Natural killer cell treated with Interleukin-12 subunit alpha and Interleukin-12 subunit beta and Interleukin-15 and Interleukin-18, amount 100 ng/mL, for 72 hours (primary cell): Measurements from ENCODE around the gene STK39. TPM values are rescaled to one million over a fixed set of nuclear protein-coding genes. Genes with fewer than 3 reads are reported as not detected.

ENCODE experiments used
- ATAC-seq, 2 donors: fragments of 150-1000 bp; cut with Tn5 transposase in 1 of 2; sonication (Bioruptor Pico), chemical (Tn5 transposase) in 1 of 2; 2 replicates each; pipeline ENCODE4 v1.10.0; 2021
- DNase-seq: peaks from one replicate; pipeline ENCODE4 v3.0.0; 2022; ENCODE audit warnings: low spot score
- H3K27ac Mint-ChIP-seq, 2 donors: 1 replicate in 1 of 2; 2 replicates in 1 of 2; pipeline ENCODE4 v1.8.0; 2022; ENCODE audit warnings: mixed read lengths in 2 of 2, mild to moderate bottlenecking in 1 of 2, moderate library complexity in 1 of 2
- H3K27me3 Mint-ChIP-seq, 2 donors: 1 replicate in 1 of 2; 2 replicates in 1 of 2; pipeline ENCODE4 v1.8.0; 2022; ENCODE audit warnings: mixed read lengths in 2 of 2
- H3K36me3 Mint-ChIP-seq: one replicate; pipeline ENCODE4 v1.8.0; 2022; ENCODE audit warnings: mixed read lengths
- H3K4me1 Mint-ChIP-seq, 2 donors: 1 replicate in 1 of 2; 2 replicates in 1 of 2; pipeline ENCODE4 v1.8.0; 2022; ENCODE audit warnings: low read depth in 2 of 2, mixed read lengths in 2 of 2, mild to moderate bottlenecking in 1 of 2
- H3K4me3 Mint-ChIP-seq: one replicate; pipeline ENCODE4 v1.8.0; 2022; ENCODE audit warnings: mixed read lengths
- H3K9me3 Mint-ChIP-seq: 2 replicates; pipeline ENCODE4 v1.8.0; 2022; ENCODE audit warnings: mixed read lengths
- total RNA-seq, 2 donors: library from RNA; stranded (reverse); gene quantifications; one replicate each; pipeline ENCODE4 v1.2.3, GENCODE V29; 2022

The STK39 gene
- total RNA-seq, 2 donors from 2014 or later, result 39.1 to 52.0 TPM

DNA sequence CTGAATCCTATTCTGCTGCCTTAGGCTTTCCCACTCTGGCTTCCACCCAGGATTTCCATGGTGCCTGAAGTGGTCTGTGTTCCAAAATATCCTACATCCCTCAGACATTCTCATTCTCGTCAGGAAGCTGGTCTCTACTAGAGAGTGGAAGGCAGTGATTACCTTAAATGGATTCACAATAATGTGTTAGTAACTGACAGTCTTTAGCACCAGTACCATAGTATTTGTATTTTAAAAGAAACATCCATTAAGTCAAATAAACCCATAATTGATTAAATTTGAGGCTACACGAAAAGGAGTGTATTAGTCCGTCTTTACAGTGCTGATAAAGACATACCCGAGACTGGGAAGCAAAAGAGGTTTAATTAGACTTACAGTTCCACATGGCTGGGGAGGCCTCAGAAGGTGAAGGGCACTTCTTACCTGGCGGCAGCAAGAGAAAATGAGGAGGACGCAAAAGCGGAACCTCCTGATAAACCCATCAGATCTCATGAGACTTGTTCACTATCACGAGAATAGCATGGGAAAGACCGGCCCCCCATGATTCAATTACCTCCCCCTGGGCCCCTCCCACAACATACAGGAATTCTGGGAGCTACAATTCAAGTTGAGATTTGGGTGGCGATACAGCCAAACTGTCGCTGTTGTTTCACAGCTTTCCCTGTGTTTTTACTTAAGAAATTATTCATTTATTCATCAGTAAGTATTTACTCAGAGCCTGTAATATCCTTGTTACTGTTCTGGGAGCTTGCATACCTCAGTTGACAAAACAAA, 306.5 kb downstream of the STK39 start:
- H3K9me3 Mint-ChIP-seq, result no peaks in the 10 kb centered on the region
- ATAC-seq, result no peak
- peaks cover 15 to 19% of the 10 kb centered on the region in 2 donors for H3K27me3 Mint-ChIP-seq
- H3K4me3 Mint-ChIP-seq, result no peak overlapping the region
- DNase-seq, result no peak
- H3K4me1 Mint-ChIP-seq, result peaks cover 0 to 4% of the 10 kb centered on the region in 2 donors
- no peaks in the 10 kb centered on the region for H3K36me3 Mint-ChIP-seq
- no peak overlapping the region for H3K27ac Mint-ChIP-seq

DNA sequence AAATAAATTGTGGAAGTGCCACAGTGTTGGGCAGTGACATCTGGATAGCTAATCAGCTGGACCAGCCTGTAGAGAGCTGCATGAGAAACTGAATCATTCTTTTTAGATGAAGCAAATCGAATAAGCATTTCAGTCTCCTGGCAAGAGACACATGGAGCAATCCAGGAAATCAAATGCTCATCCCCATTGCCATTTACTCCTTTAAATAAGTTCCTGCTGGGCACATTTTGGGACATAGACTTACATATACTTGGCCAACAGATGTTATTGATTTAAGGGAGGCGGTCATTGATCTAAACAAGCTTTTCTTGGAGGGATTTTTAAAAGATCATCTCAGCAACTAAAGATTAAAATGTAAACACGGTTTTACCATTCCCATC, 307.1 kb downstream of the STK39 start:
- H3K36me3 Mint-ChIP-seq, result no peaks in the 10 kb centered on the region
- H3K9me3 Mint-ChIP-seq, result no peaks in the 10 kb centered on the region
- ATAC-seq (no peak), DNase-seq (no peak)
- peaks cover 15 to 19% of the 10 kb centered on the region in 2 donors for H3K27me3 Mint-ChIP-seq
- H3K4me1 Mint-ChIP-seq, result peaks cover 0 to 4% of the 10 kb centered on the region in 2 donors
- H3K27ac Mint-ChIP-seq, result no peak overlapping the region
- no peak overlapping the region for H3K4me3 Mint-ChIP-seq

DNA sequence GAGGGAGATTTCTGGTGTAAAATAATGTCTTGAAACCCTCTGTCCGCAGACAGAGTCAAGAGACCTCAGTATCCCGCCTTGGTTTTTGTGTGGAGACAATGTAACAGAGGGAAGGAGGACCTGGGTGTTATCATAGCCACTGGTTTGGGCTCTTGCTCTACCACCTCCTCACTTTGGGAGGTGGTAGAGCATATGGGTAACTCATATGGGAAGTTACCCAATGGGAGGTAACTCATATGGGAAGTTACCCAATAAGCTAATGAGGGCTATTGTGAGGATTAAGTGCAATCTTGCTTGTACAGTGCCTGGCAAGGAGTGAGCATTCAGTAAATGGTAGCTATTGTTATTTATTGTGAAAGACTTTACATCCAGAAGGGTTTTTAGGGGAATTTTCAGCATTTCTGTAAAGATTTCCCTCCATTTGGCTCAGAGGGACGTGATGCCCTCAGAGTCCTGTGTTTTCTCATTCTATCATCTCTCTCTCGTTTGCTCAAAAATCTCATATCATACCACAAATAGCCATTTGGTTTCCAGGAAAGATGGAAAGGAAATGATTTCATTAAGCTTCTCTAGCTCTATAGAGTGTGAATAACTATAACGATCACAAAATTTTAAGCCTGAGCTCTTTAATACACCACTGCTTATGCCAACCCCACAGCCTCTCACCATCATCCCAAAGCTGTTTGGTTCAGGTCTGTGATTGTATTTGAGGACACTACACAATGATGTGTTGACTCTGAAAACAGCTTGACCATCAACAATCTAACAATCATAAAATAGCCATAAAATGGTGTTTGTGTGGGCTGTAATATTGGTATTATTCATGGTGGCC, 307.7 kb downstream of the STK39 start:
- no peak overlapping the region for H3K27ac Mint-ChIP-seq
- no peak overlapping the region for H3K4me3 Mint-ChIP-seq
- H3K4me1 Mint-ChIP-seq, result peaks cover 0 to 4% of the 10 kb centered on the region in 2 donors
- peak in 1 of 2 donors; percentile 60 for ATAC-seq
- H3K36me3 Mint-ChIP-seq, result no peaks in the 10 kb centered on the region
- peaks cover 3% of the 10 kb centered on the region for H3K9me3 Mint-ChIP-seq
- no peak for DNase-seq
- H3K27me3 Mint-ChIP-seq, result peaks cover 15 to 19% of the 10 kb centered on the region in 2 donors

DNA sequence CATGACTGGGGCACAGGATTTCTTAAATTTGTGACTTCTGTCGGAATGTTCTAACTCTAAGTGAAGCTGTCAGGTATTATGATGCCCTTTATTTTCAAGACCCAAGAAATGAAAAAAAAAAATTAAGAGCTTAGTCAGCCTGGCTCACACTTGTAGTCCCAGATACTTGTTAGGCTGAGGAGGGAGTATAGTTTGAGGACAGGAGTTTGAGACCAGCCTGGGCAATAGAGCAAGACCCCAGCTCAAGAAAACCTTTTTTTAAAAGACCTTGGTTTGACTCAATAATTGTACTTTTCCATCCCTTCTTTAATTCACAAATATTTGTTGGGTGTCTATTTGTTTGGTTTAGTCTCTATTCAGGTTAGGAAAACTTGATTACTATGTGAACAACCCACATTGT, 310.0 kb downstream of the STK39 start:
- H3K9me3 Mint-ChIP-seq, result peaks cover 3% of the 10 kb centered on the region
- peaks cover 18 to 19% of the 10 kb centered on the region in 2 donors for H3K27me3 Mint-ChIP-seq
- H3K4me1 Mint-ChIP-seq, result peaks cover 0 to 4% of the 10 kb centered on the region in 2 donors
- no peak overlapping the region for H3K27ac Mint-ChIP-seq
- no peaks in the 10 kb centered on the region for H3K36me3 Mint-ChIP-seq
- ATAC-seq (no peak), DNase-seq (no peak)
- no peak overlapping the region for H3K4me3 Mint-ChIP-seq

DNA sequence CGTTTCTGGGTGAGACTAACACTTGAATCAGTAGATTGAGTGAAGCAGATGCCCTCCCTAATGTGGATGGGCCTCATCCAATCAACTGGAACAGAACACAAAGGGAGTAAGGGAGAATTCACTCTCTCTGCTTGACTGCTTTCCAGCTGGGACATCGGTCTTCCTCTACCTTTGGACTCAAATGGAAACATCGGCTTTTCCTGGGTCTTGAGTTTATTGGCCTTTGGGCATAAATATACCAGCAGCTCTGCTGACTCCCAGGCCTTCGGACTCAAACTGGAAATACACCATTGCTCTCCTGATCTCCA, 311.6 kb downstream of the STK39 start:
- Mint-ChIP-seq H3K9me3 (peaks cover 3% of the 10 kb centered on the region), H3K4me1 (peaks cover 0 to 4% of the 10 kb centered on the region in 2 donors), H3K4me3 (no peak overlapping the region), H3K27me3 (peaks cover 9 to 16% of the 10 kb centered on the region in 2 donors), H3K27ac (no peak overlapping the region), H3K36me3 (no peaks in the 10 kb centered on the region)
- DNase-seq, result no peak
- ATAC-seq, result no peak

DNA sequence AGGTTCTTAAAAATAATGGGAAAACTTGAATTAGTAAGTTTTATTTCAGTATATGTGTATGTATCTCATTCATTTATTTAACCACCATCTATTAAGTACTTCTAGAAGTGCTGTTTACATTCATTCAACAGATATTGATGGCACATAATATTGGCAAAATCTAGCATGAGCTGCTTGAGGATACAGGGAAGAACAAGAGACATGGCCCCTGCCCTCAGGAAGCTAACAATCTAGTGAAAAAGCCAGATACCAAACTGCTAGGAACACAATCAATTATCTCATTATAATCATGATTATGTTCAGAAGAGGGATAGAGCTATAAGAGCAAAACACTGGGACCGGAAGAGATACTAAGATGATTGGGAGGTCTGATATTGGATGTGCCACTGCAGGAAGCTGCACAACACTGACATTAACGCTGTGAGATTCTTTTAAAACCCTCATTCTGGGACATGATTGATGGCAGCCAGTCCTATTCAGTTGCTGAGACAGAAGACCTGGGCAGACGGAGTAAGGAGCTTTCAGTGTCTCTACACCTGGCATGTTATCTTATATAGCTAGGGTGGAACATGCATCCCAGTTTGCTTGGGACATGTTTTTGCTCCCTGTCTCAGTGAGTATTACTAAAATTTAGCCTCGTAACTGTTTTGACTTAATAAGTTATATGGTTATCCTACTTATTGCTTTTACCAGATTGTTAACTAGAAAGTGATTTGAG, 314.1 kb downstream of the STK39 start:
- no peak for ATAC-seq
- H3K27me3 Mint-ChIP-seq, result peaks cover 8 to 12% of the 10 kb centered on the region in 2 donors
- DNase-seq, result no peak
- peaks cover 3% of the 10 kb centered on the region for H3K9me3 Mint-ChIP-seq
- H3K4me3 Mint-ChIP-seq, result no peak overlapping the region
- H3K36me3 Mint-ChIP-seq, result no peaks in the 10 kb centered on the region
- no peaks in the 10 kb centered on the region for H3K4me1 Mint-ChIP-seq
- no peak overlapping the region for H3K27ac Mint-ChIP-seq

DNA sequence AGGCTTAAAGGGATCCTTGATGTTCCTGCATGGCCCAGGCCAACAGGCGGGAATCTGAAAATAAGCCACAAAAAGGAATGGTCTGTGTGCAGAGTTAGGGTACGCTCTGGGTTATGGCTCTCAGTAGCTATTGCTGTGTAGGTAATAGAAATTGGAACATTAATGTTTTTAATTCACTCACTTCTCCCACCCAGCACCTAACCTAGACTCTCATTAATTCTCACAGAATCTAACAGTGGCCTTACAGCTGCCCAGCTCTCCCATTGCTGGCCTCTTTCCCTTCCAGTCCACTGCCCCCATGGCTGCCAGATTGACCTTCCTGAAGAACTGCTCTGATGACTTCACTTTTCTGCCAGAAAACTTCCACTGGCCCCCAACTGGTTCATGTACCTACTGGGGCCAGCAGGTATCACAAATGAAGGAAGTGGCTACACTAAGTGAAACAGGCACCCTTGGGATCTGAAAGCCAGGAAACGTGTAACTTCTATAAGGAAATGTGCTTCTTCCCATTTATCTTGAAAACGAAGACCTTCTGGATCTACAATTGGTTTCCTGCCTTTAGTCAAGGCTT, 315.2 kb downstream of the STK39 start:
- DNase-seq, result no peak
- peaks cover 13 to 16% of the 10 kb centered on the region in 2 donors for H3K27me3 Mint-ChIP-seq
- no peak for ATAC-seq
- H3K4me1 Mint-ChIP-seq, result no peaks in the 10 kb centered on the region
- H3K4me3 Mint-ChIP-seq, result no peak overlapping the region
- H3K36me3 Mint-ChIP-seq, result no peaks in the 10 kb centered on the region
- H3K9me3 Mint-ChIP-seq, result peaks cover 3% of the 10 kb centered on the region
- H3K27ac Mint-ChIP-seq, result no peak overlapping the region

DNA sequence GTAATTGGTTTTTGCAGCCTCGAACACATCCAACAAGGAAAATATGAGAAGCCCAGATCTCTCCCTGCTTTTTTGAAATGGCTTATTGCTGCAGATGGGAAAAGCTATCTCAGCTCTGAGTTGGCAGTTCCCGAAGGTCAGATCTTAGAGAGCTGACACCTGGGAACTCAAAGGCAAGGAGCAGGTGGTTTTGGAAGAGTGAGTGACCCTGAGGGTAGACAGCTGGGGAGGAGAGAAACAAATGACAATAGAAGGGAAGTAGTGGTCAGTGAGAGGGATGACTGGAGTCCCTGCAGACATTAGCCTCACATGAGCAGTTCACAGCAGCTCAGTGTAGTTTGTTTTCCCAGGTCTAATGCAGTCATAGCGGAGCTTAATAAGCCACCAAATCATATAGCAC, 317.9 kb downstream of the STK39 start:
- H3K9me3 Mint-ChIP-seq, result no peaks in the 10 kb centered on the region
- no peak overlapping the region for H3K4me3 Mint-ChIP-seq
- peaks cover 13 to 20% of the 10 kb centered on the region in 2 donors for H3K27me3 Mint-ChIP-seq
- ATAC-seq, result no peak
- no peaks in the 10 kb centered on the region for H3K36me3 Mint-ChIP-seq
- no peak for DNase-seq
- H3K27ac Mint-ChIP-seq, result no peak overlapping the region
- no peaks in the 10 kb centered on the region for H3K4me1 Mint-ChIP-seq

DNA sequence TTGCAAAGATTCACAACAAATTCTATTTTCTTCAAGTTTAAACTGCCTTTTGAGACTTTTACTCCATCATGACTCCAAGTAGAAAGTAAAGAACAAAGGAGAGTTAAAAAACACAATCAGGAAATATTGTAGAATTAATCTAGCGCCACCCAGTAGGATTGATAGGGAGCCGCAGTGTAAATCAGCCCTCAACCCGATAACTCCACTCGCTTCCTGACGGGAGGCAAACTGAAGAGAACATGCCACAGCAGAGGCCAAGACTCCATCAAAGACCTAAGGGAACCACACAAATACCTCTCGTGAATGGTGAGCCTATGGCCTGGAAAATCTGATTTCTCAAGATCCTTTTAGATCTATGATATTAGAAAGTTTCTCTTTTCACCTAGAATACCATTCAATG, 319.0 kb downstream of the STK39 start:
- ATAC-seq, result no peak
- H3K27me3 Mint-ChIP-seq, result peaks cover 13 to 20% of the 10 kb centered on the region in 2 donors

DNA sequence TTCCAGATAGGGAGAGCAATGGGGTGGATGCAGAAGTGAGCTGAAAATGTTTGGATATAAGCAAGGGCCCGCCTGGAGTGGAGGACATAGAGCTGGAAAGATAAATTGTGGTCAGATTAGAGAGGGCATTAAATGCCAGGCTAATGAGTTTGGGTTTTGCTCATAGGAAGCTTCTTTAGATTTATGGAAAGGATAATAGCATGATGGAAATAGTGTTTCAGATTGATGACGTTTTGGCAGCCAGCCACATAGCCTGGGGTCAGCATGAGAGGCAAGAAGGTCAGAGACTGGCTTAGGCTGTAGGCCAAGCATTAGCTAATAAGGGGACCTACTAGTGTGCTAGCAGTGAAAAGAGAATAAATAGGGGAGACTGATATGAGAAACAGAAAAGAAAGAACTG, 321.6 kb downstream of the STK39 start:
- no peak for DNase-seq
- Mint-ChIP-seq H3K27ac (no peak overlapping the region), H3K4me1 (no peaks in the 10 kb centered on the region), H3K36me3 (no peaks in the 10 kb centered on the region), H3K9me3 (no peaks in the 10 kb centered on the region), H3K27me3 (peaks cover 13 to 14% of the 10 kb centered on the region in 2 donors), H3K4me3 (no peak overlapping the region)
- no peak for ATAC-seq

More for the DNA sequence above, 319.0 kb downstream of the STK39 start:
- no peaks in the 10 kb centered on the region for H3K9me3 Mint-ChIP-seq
- H3K4me3 Mint-ChIP-seq, result no peak overlapping the region
- no peak for DNase-seq
- no peak overlapping the region for H3K27ac Mint-ChIP-seq
- H3K4me1 Mint-ChIP-seq, result no peaks in the 10 kb centered on the region
- H3K36me3 Mint-ChIP-seq, result no peaks in the 10 kb centered on the region

DNA sequence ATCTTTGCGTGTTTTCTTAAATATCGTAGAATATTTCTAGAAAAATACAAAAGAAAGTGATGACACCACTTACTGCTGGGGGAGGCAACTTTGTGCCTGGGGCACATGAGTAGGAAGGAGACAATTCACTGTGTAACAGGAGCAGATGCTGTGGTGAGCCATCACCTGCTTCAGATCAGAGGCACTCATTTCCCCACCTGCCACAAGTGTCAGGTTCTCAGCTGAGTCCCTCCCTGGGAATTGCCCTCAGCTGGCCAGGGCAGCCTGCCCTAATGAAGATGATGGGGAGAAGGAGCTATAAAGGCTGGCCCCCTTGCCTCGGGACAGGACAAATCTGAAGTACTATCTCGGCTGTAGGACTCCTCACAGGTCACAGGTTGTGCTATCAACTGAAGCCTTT, 322.8 kb downstream of the STK39 start:
- H3K27ac Mint-ChIP-seq, result no peak overlapping the region
- H3K4me1 Mint-ChIP-seq, result no peaks in the 10 kb centered on the region
- ATAC-seq, result no peak
- H3K27me3 Mint-ChIP-seq, result peaks cover 19 to 20% of the 10 kb centered on the region in 2 donors
- no peak overlapping the region for H3K4me3 Mint-ChIP-seq
- H3K36me3 Mint-ChIP-seq, result no peaks in the 10 kb centered on the region
- DNase-seq, result no peak
- no peaks in the 10 kb centered on the region for H3K9me3 Mint-ChIP-seq

DNA sequence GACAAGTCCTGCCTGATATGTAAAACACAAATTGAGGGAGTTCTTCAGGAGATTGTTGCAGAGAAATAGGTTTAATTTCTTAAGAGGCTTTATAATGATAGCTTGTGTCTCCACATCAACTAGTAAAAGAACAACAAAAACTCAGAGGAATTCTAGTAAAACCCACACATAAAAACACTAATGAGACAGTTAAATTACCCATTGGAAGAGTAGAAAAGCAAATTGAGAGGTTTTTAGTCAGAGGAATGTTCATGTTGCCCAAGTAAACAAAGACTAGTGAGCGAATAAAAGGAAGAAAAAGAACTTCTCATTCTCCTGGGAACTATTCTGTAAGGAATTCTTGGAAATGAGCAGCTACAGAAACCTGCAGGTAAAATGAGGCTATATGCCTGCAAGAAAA, 330.6 kb downstream of the STK39 start:
- no peak for DNase-seq
- peaks cover under 1% of the 10 kb centered on the region for H3K9me3 Mint-ChIP-seq
- peaks cover 9 to 37% of the 10 kb centered on the region in 2 donors for H3K27me3 Mint-ChIP-seq
- no peak overlapping the region for H3K27ac Mint-ChIP-seq
- no peak overlapping the region for H3K4me3 Mint-ChIP-seq
- H3K36me3 Mint-ChIP-seq, result no peaks in the 10 kb centered on the region
- H3K4me1 Mint-ChIP-seq, result no peaks in the 10 kb centered on the region
- ATAC-seq, result no peak

DNA sequence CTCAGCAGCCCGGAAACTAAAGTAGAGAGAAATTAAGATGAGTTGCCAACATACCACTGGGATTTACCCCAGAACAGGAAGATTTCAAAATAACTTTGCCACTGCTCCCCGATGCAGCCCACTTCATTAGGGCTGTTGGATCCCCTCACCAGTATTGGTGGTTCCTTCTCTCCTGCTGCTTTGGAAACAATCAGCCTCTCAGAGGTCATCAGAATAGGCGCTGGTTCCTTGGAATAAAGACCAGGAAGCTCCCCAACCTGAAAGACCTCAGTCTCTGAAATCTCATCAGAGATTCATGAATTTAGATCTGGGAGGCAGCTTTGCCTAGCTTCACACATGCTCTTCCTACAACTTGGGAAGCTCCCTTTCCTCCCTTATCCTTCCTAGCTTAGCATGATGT, 332.4 kb downstream of the STK39 start:
- H3K4me1 Mint-ChIP-seq, result no peaks in the 10 kb centered on the region
- peak overlapping the region in 1 of 2 donors; percentile 49 for H3K27ac Mint-ChIP-seq
- ATAC-seq, result no peak
- H3K9me3 Mint-ChIP-seq, result peaks cover 2% of the 10 kb centered on the region
- DNase-seq, result no peak
- H3K4me3 Mint-ChIP-seq, result no peak overlapping the region
- H3K36me3 Mint-ChIP-seq, result no peaks in the 10 kb centered on the region
- peaks cover 12 to 43% of the 10 kb centered on the region in 2 donors for H3K27me3 Mint-ChIP-seq
